ENCODE data around the gene SAMD4A. TPM values are rescaled to one million over a fixed set of nuclear protein-coding genes. Genes with fewer than 3 reads are reported as not detected.

The SAMD4A gene
- total and polyA plus RNA-seq, 2 donors (not counting 1 experiment from before 2014, with no cell fraction given), result 9.3 to 39.8 TPM

DNA sequence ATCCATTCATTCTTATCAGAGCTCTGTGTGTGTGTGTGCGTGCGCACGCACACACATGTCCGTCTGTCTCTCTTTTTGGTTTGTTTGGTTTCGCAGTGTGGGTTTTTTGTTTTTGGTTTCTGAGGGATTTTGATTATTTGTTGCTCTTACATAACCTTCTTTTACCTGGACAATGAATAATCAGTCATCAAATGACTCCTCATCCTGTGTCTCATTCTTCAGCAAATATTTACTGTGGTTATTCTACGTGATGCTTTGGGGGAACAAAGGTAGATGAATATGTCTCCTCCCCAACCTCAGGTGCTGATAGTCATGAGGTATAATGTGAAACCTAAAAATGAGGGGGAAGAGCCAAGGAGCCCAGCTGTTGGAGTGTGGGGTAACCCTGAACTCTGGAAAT, 92.4 kb downstream of the SAMD4A start:
- Histone ChIP-seq H3K4me1 (ENCODE audit: control insufficient read depth, extremely low read depth, insufficient read depth, low read length) (peaks cover 4% of the 10 kb centered on the region), H4K20me1 (ENCODE audit: control insufficient read depth, extremely low read depth, insufficient read depth, low read length) (no peaks in the 10 kb centered on the region), H2AFZ (ENCODE audit: low read length) (no peak overlapping the region), H3K4me2 (ENCODE audit: extremely low read depth, insufficient read depth, low read length) (no peak overlapping the region), H3K9me3 (ENCODE audit: control insufficient read depth, insufficient read depth, low read depth, low read length) (no peaks in the 10 kb centered on the region), H3K79me2 (ENCODE audit: control insufficient read depth, insufficient read depth, low read length) (peaks cover 76% of the 10 kb centered on the region), H3K4me3 (replicated peaks in 1 of 4; ENCODE audit: control extremely low read depth in 1 of 4, insufficient read depth in 1 of 4, low read depth in 3 of 4, low read length in 4 of 4) (no peak overlapping the region), H3K27me3 (ENCODE audit: control insufficient read depth, insufficient read depth, low read length) (no peaks in the 10 kb centered on the region), H3K36me3 (ENCODE audit: control insufficient read depth, insufficient read depth, low read length) (peaks cover 2% of the 10 kb centered on the region), H3K9ac (ENCODE audit: insufficient read depth, low read length) (no peak overlapping the region), H3K27ac (ENCODE audit: insufficient read depth, low read length) (no peak overlapping the region)
- TF ChIP-seq EZH2 (IDR thresholded peaks at IDR 0.05; ENCODE audit: low read length, missing control alignments), result no peak
- no peak for TF ChIP-seq CTCF (conservative IDR thresholded peaks at IDR 0.05 in 1 of 2, IDR thresholded peaks at IDR 0.05 in 1 of 2; ENCODE audit: low read depth in 1 of 2, low read length in 2 of 2)
- no peak for DNase-seq (ENCODE audit: low read depth in 2 of 2)

GRCh38 chr14:54660604-54661111, 93.7 kb downstream of the SAMD4A start:
- Histone ChIP-seq H3K4me3 (replicated peaks in 1 of 4; ENCODE audit: control extremely low read depth in 1 of 4, insufficient read depth in 1 of 4, low read depth in 3 of 4, low read length in 4 of 4) (no peak overlapping the region), H3K27ac (ENCODE audit: insufficient read depth, low read length) (no peak overlapping the region), H3K79me2 (ENCODE audit: control insufficient read depth, insufficient read depth, low read length) (peaks cover 67% of the 10 kb centered on the region), H3K9me3 (ENCODE audit: control insufficient read depth, insufficient read depth, low read depth, low read length) (no peaks in the 10 kb centered on the region), H3K27me3 (ENCODE audit: control insufficient read depth, insufficient read depth, low read length) (no peaks in the 10 kb centered on the region), H3K4me1 (ENCODE audit: control insufficient read depth, extremely low read depth, insufficient read depth, low read length) (no peaks in the 10 kb centered on the region), H3K4me2 (ENCODE audit: extremely low read depth, insufficient read depth, low read length) (no peak overlapping the region), H4K20me1 (ENCODE audit: control insufficient read depth, extremely low read depth, insufficient read depth, low read length) (no peaks in the 10 kb centered on the region), H2AFZ (ENCODE audit: low read length) (no peak overlapping the region), H3K9ac (ENCODE audit: insufficient read depth, low read length) (no peak overlapping the region), H3K36me3 (ENCODE audit: control insufficient read depth, insufficient read depth, low read length) (peaks cover 2% of the 10 kb centered on the region)
- TF ChIP-seq CTCF (conservative IDR thresholded peaks at IDR 0.05 in 1 of 2, IDR thresholded peaks at IDR 0.05 in 1 of 2; ENCODE audit: low read depth in 1 of 2, low read length in 2 of 2) (no peak), EZH2 (IDR thresholded peaks at IDR 0.05; ENCODE audit: low read length, missing control alignments) (no peak)
- no peak for DNase-seq (ENCODE audit: low read depth in 2 of 2)

GRCh38 chr14:54662491-54663133, 95.7 kb downstream of the SAMD4A start:
- no peak overlapping the region for H3K9ac ChIP-seq (ENCODE audit: insufficient read depth, low read length)
- no peaks in the 10 kb centered on the region for H4K20me1 ChIP-seq (ENCODE audit: control insufficient read depth, extremely low read depth, insufficient read depth, low read length)
- no peak overlapping the region for H2AFZ ChIP-seq (ENCODE audit: low read length)
- H3K27ac ChIP-seq (ENCODE audit: insufficient read depth, low read length), result no peak overlapping the region
- no peak overlapping the region for H3K4me3 ChIP-seq (replicated peaks in 1 of 4; ENCODE audit: control extremely low read depth in 1 of 4, insufficient read depth in 1 of 4, low read depth in 3 of 4, low read length in 4 of 4)
- H3K4me1 ChIP-seq (ENCODE audit: control insufficient read depth, extremely low read depth, insufficient read depth, low read length), result no peaks in the 10 kb centered on the region
- peaks cover under 1% of the 10 kb centered on the region for H3K36me3 ChIP-seq (ENCODE audit: control insufficient read depth, insufficient read depth, low read length)
- peaks cover 57% of the 10 kb centered on the region for H3K79me2 ChIP-seq (ENCODE audit: control insufficient read depth, insufficient read depth, low read length)
- H3K9me3 ChIP-seq (ENCODE audit: control insufficient read depth, insufficient read depth, low read depth, low read length), result no peaks in the 10 kb centered on the region
- TF ChIP-seq CTCF (conservative IDR thresholded peaks at IDR 0.05 in 1 of 2, IDR thresholded peaks at IDR 0.05 in 1 of 2; ENCODE audit: low read depth in 1 of 2, low read length in 2 of 2), result no peak
- TF ChIP-seq EZH2 (IDR thresholded peaks at IDR 0.05; ENCODE audit: low read length, missing control alignments), result no peak
- no peak for DNase-seq (ENCODE audit: low read depth in 2 of 2)
- H3K4me2 ChIP-seq (ENCODE audit: extremely low read depth, insufficient read depth, low read length), result no peak overlapping the region
- no peaks in the 10 kb centered on the region for H3K27me3 ChIP-seq (ENCODE audit: control insufficient read depth, insufficient read depth, low read length)

Measured in fibroblast of lung (primary cell).